Endothelial cell of umbilical vein (primary cell): Measurements from ENCODE around the gene ATP6V0E2. TPM values are rescaled to one million over a fixed set of nuclear protein-coding genes. Genes with fewer than 3 reads are reported as not detected.

Source experiments
- BruUV-seq: library from RNA; stranded (reverse); fragments of 400-500 nt; replicated peaks from 2 replicates; lab custom pipeline; 2021; lab: Mats Ljungman, UMichigan
- CTCF ChIA-PET: fragments of 300-600, 350-600 bp; sonication (Branson Sonifier 250); formaldehyde crosslinking; loops from one replicate; lab custom pipeline; 2021; ENCODE audit warnings: antibody characterized with exemption, inconsistent platforms; lab: Charles Lee
- POLR2A ChIA-PET: fragments of 300-600, 350-600 bp; sonication (Branson Sonifier 250); formaldehyde crosslinking; loops from one replicate; lab custom pipeline; 2021; ENCODE audit warnings: antibody characterized with exemption, inconsistent platforms; lab: Charles Lee
- DNase-seq: peaks from one replicate; pipeline ENCODE4 v3.0.0-alpha.2; 2011; ENCODE audit warnings: low read depth, low spot score
- FAIRE-seq: peaks from 2 replicates; lab custom pipeline; 2011; peaks lifted over from hg19 to GRCh38; lab: Jason Lieb, UNC
- H2AFZ ChIP-seq: 2 replicates; pipeline ENCODE4 v1.6.0; 2012; ENCODE audit warnings: low read depth, low read length, control low read depth, inconsistent platforms
- H3K27ac ChIP-seq: 2 replicates; pipeline ENCODE4 v1.5.1; 2011; ENCODE audit warnings: low read depth, mild to moderate bottlenecking, control low read depth, low read length, moderate library complexity; ENCODE audit not compliant: insufficient read depth
- H3K27me3 ChIP-seq, 2 experiments: 2 replicates each; pipeline versions ENCODE4 v1.6.0 to v1.6.1; 2011; ENCODE audit warnings: low read length in 2 of 2, mixed read lengths in 1 of 2; ENCODE audit not compliant: control insufficient read depth in 2 of 2, insufficient read depth in 2 of 2
- H3K36me3 ChIP-seq, 2 experiments: 2 replicates in 1 of 2; 3 replicates in 1 of 2; pipeline ENCODE4 v1.5.1; 2011; ENCODE audit warnings: low read length in 2 of 2, mild to moderate bottlenecking in 1 of 2, moderate library complexity in 1 of 2; ENCODE audit not compliant: control insufficient read depth in 2 of 2, insufficient read depth in 2 of 2; ENCODE audit errors: extremely low read depth in 1 of 2
- H3K4me1 ChIP-seq: 3 replicates; pipeline ENCODE4 v1.5.1; 2011; ENCODE audit warnings: mild to moderate bottlenecking, low read length; ENCODE audit not compliant: control insufficient read depth, insufficient read depth; ENCODE audit errors: extremely low read depth
- H3K4me2 ChIP-seq: 2 replicates; pipeline ENCODE4 v1.6.1; 2011; ENCODE audit warnings: low read length, control low read depth, mixed read lengths; ENCODE audit not compliant: insufficient read depth
- H3K4me3 ChIP-seq, 3 experiments: fragments of 200-600 bp in 1 of 3; sonication (generic), shearing (Covaris generic) in 1 of 3; replicated peaks in 1 of 3; 2 replicates each; pipeline ENCODE4 v1.5.1; 2011 to 2016; ENCODE audit warnings: control low read depth in 3 of 3, low read length in 3 of 3, mild to moderate bottlenecking in 2 of 3, inconsistent platforms in 1 of 3, low read depth in 1 of 3, moderate library complexity in 1 of 3; ENCODE audit not compliant: insufficient read depth in 1 of 3
- H3K79me2 ChIP-seq: 2 replicates; pipeline ENCODE4 v1.6.0; 2012; ENCODE audit warnings: low read length, inconsistent platforms; ENCODE audit not compliant: control insufficient read depth, insufficient read depth
- H3K9ac ChIP-seq: replicated peaks from 2 replicates; pipeline ENCODE3; 2011; ENCODE audit warnings: low read length, control low read depth; ENCODE audit not compliant: insufficient read depth; ENCODE audit errors: extremely low read depth
- H3K9me1 ChIP-seq: replicated peaks from 3 replicates; pipeline ENCODE4 v1.6.0; 2011; ENCODE audit warnings: mild to moderate bottlenecking, low read length; ENCODE audit not compliant: control insufficient read depth, insufficient read depth; ENCODE audit errors: extremely low read depth
- H3K9me3 ChIP-seq: replicated peaks from 2 replicates; pipeline ENCODE4 v1.5.1; 2012; ENCODE audit warnings: low read length, inconsistent platforms; ENCODE audit not compliant: control insufficient read depth, insufficient read depth
- H4K20me1 ChIP-seq: replicated peaks from 2 replicates; pipeline ENCODE3; 2011; ENCODE audit warnings: mild to moderate bottlenecking, low read length; ENCODE audit not compliant: control insufficient read depth, insufficient read depth; ENCODE audit errors: extremely low read depth
- CTCF ChIP-seq, 2 donors: IDR thresholded peaks; 1 replicate in 1 of 2; 2 replicates in 1 of 2; pipeline ENCODE4 v1.5.1; 2011; ENCODE audit warnings: low read length in 2 of 2, mild to moderate bottlenecking in 2 of 2, moderate library complexity in 2 of 2, control low read depth in 1 of 2, inconsistent platforms in 1 of 2, low read depth in 1 of 2; ENCODE audit not compliant: insufficient read depth in 1 of 2; ENCODE audit errors: extremely low read depth in 1 of 2
- EZH2 ChIP-seq: IDR thresholded peaks from 2 replicates; pipeline ENCODE4 v1.6.1; 2012; ENCODE audit warnings: borderline replicate concordance, low read depth, mild to moderate bottlenecking, moderate library complexity, low read length, inconsistent platforms; ENCODE audit not compliant: severe bottlenecking
- FOS ChIP-seq: IDR thresholded peaks from 2 replicates; pipeline ENCODE4 v1.6.1; 2011; ENCODE audit warnings: mild to moderate bottlenecking, low read length, moderate library complexity, borderline replicate concordance; ENCODE audit not compliant: insufficient read depth
- GATA2 ChIP-seq: IDR thresholded peaks from 2 replicates; pipeline ENCODE4 v1.7.0; 2011; ENCODE audit warnings: low read depth, mild to moderate bottlenecking, moderate library complexity, mixed read lengths, low read length; ENCODE audit not compliant: insufficient read length, insufficient read depth
- JUN ChIP-seq: IDR thresholded peaks from 2 replicates; pipeline ENCODE4 v1.6.1; 2011; ENCODE audit warnings: borderline replicate concordance, low read depth; ENCODE audit not compliant: insufficient read length, insufficient read depth
- MYC ChIP-seq: IDR thresholded peaks from one replicate; pipeline ENCODE4 v1.6.1; 2011; ENCODE audit warnings: mild to moderate bottlenecking, low read depth, low read length
- POLR2A ChIP-seq: IDR thresholded peaks from 2 replicates; pipeline ENCODE4 v1.6.1; 2012; ENCODE audit warnings: low read depth, mild to moderate bottlenecking, control low read depth, low read length
- POLR2AphosphoS5 ChIP-seq: IDR thresholded peaks from 2 replicates; pipeline ENCODE4 v1.6.1; 2012; ENCODE audit warnings: low read depth, mild to moderate bottlenecking, control low read depth, low read length, moderate library complexity; ENCODE audit not compliant: insufficient read depth
- dilution Hi-C: fragments of 300-500 bp; cut with MboI; formaldehyde crosslinking; loops from one replicate; pipeline ENCODE4 v1.15.0; 2019; ENCODE audit warnings: low sequenced_read_pairs; ENCODE audit not compliant: extremely low pct_ligation_motif_present
- intact Hi-C: fragments of 100-400 bp; cut with micrococcal nuclease; formaldehyde crosslinking; loops from one replicate; pipeline ENCODE4 v1.10.0; 2022
- polyA plus RNA-seq, 4 experiments: library from polyadenylated mRNA; depleted of rRNA in 3 of 4; stranded (reverse) in 3 of 4; unstranded in 1 of 4; fragments of >200 nt; gene quantifications; 2 replicates each; pipeline versions ENCODE4 v1.2.1 to v1.2.3, GENCODE V29; 2011 to 2012; ENCODE audit warnings: missing spikeins in 1 of 4
- total RNA-seq: library from RNA; stranded (reverse); gene quantifications from 2 replicates; pipeline ENCODE4 v1.2.3, GENCODE V29; 2021
- TF ChIP-seq, protein P1 (sequence below): IDR thresholded peaks from 2 replicates; pipeline ENCODE4 v1.6.1; 2011; ENCODE audit not compliant: insufficient read depth, insufficient read length

Gene ATP6V0E2
- total and polyA plus RNA-seq, 2 donors (not counting 3 experiments of a cell fraction or from before 2014, with no cell fraction given): 27.8 to 36.8 TPM

DNA sequence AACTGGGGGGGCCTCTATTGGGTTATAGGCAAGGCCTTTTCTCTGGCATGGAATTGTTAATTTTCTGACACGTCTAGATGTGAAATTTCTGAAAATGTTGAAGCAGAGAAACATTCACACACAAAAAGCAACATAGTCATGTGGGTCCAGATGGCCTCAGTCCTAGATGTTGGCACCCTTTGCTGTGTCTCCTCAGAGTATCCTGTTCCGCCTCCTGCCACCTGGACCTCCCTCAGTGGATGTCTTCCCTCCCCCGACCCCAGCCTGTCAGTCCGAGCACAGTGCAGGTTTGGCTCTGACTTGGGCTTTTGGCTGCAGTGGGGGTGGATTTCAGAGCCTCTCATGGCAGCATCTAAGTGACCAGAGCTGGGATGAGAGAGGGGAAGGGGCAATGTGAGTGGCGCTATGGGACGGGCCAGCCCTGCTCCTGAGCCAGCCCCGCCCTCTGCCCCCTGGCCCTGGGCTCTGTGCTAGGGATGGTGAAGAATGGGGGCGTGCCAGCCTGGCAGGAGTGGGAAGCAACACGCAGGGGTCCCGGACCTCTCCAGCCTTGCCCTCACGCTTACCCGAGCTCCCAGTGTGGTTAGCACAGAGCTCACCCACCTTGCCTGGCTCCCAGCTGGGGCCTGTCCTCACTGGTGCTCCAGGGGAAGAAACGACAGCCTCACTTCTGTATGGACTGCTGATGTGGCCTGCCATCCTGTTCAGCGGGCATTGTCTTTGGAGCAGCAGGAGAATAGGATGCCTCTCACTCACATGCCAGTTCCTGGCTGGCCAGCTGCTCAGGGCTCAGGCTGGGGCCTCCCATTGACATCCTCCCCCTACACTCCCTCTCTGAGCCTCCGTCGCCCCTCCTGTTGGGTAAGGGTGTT lies 6.2 kb downstream of the ATP6V0E2 start:
- no peak overlapping the region for H3K4me2 ChIP-seq
- H3K27ac ChIP-seq: no peak overlapping the region
- no peaks in the 10 kb centered on the region for H3K79me2 ChIP-seq
- no peaks in the 10 kb centered on the region for H3K4me1 ChIP-seq
- no peak overlapping the region for H2AFZ ChIP-seq
- DNase-seq (no peak), FAIRE-seq (no peak)
- intact Hi-C loops (loop anchor here (5.0 kb wide), 1 partner anchor 167 kb away; no protein-coding TSS in a partner anchor), dilution Hi-C loops (no loop called here)
- POLR2A ChIA-PET: no interaction called here
- no peaks in the 10 kb centered on the region for H4K20me1 ChIP-seq
- TF ChIP-seq FOS (no peak), EZH2 (no peak)
- TF ChIP-seq, protein P1, sequence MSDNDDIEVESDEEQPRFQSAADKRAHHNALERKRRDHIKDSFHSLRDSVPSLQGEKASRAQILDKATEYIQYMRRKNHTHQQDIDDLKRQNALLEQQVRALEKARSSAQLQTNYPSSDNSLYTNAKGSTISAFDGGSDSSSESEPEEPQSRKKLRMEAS: no peak
- H3K9ac ChIP-seq: no peak overlapping the region
- no peaks in the 10 kb centered on the region for H3K36me3 ChIP-seq
- no peaks in the 10 kb centered on the region for H3K9me1 ChIP-seq
- no peak overlapping the region for H3K4me3 ChIP-seq
- TSS peak; percentile 42 for BruUV-seq
- no peaks in the 10 kb centered on the region for H3K9me3 ChIP-seq
- no peaks in the 10 kb centered on the region for H3K27me3 ChIP-seq
- CTCF ChIA-PET: no interaction called here

DNA sequence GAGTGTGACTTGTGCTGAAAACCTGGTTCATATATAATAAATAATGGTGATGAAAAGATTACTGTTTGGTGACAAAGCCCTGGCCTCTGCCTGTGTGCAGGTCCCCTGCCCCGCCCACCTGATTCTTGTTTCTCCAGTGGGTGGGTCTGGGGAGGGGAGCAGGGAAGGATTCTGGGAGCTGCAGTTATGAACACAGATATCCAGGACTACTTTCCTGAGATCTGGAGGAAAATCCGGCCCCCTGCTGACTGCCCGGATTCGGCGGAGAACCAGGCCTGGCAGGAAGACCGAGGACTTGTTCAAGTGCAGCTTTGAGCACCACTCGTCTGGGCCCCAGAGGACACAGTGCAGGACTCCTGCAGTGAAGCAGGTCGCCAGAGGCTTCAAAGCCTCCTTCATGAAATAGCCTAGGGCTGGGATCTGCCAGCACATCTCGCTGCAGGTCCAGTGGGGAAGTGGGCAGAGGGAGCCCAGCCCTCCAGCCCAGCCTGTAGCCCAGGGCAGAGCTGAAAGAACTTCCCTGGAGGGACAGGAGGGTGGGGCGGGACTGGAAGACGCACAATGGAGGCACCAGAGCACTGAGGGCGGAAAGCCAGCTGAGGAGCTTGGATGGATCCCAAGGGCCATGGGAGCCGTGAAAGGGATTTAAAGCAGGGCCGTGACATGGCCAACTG lies 7.0 kb downstream of the ATP6V0E2 start:
- no peaks in the 10 kb centered on the region for H3K79me2 ChIP-seq
- dilution Hi-C loops: no loop called here
- H3K4me2 ChIP-seq: no peak overlapping the region
- POLR2A ChIA-PET: no interaction called here
- no peak overlapping the region for H3K27ac ChIP-seq
- no peaks in the 10 kb centered on the region for H3K9me3 ChIP-seq
- no peak for DNase-seq
- H3K36me3 ChIP-seq: no peaks in the 10 kb centered on the region
- no peaks in the 10 kb centered on the region for H4K20me1 ChIP-seq
- no TSS peak for BruUV-seq
- no peak overlapping the region for H2AFZ ChIP-seq
- no peak for FAIRE-seq
- H3K4me3 ChIP-seq: no peak overlapping the region
- CTCF ChIA-PET: no interaction called here
- H3K27me3 ChIP-seq: no peaks in the 10 kb centered on the region
- TF ChIP-seq CTCF (IDR thresholded peaks at IDR 0.05; ENCODE audit: extremely low read depth in 1 of 2, insufficient read depth in 1 of 2, low read depth in 1 of 2, low read length in 2 of 2) (no peak), FOS (no peak), JUN (no peak), MYC (no peak), POLR2AphosphoS5 (no peak), POLR2A (no peak), EZH2 (no peak), GATA2 (no peak)
- TF ChIP-seq, protein P1: no peak
- H3K9me1 ChIP-seq: no peaks in the 10 kb centered on the region
- no peaks in the 10 kb centered on the region for H3K4me1 ChIP-seq
- no peak overlapping the region for H3K9ac ChIP-seq
- intact Hi-C loops: loop anchor here (5.0 kb wide), 1 partner anchor 167 kb away; no protein-coding TSS in a partner anchor
